NCI-H446 (cell line): ENCODE results near the gene PRDM8.
A peak's percentile ranks its signal among the peaks of the same experiment; 100 is the strongest.

Experiments used
- DNase-seq, 2 experiments: peaks; one replicate each; lab custom pipeline; 2025; lab: John Stamatoyannopoulos, UW

PRDM8 gene

GRCh38 chr4:80183250-80184052, 13.9 kb upstream of the PRDM8 start:
- peak in 1 of 2 experiments; percentile 78 for DNase-seq

DNA sequence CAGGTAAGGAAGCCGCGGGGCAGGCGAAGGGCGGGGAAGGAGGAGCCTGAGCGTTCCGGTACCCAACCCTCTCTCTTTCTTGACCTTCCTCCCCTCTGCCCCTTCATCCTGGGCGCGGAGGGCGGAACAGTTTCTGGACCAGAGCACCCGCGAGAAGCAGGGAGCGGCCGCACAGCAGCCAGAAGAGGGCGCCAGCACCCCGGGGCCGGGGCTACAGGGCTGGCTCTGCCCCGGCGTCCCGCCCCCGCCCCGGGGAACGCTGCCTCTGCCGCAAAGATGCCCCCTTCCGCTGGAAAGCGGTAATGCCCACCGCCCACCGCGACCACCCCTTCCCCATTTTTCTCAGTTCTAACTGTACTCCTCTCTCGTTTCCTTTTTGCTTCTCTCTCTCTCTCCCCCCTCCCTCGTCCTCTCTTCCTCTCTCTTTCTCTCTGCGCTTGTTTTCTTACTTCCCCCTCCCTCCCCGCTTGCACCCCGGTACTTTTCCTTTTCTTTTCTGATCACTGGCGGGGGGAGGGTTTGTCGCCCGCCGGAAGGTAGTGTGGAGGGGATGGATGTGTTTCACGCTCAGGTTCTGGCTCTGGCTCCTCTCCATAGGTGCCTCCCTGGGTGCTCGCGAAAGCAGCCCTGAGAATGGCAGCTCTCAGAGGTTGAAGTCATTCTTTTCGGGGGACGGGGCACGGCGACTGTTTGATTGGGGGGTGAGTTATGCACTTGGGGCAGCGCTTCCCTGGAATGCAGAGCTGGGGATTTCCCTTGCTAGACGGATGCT, 13.1 kb upstream of the PRDM8 start:
- peak; percentile 67 to 84 for DNase-seq

- no peak for DNase-seq
Measured at GRCh38 chr4:80184825-80185756, 12.2 kb upstream of the PRDM8 start.

GRCh38 chr4:80185787-80186548, 11.3 kb upstream of the PRDM8 start:
- DNase-seq: no peak

- DNase-seq: peak in 1 of 2 experiments; percentile 50
Measured at GRCh38 chr4:80186676-80187075, 10.6 kb upstream of the PRDM8 start.

GRCh38 chr4:80187677-80188076, 9.6 kb upstream of the PRDM8 start:
- no peak for DNase-seq

DNA sequence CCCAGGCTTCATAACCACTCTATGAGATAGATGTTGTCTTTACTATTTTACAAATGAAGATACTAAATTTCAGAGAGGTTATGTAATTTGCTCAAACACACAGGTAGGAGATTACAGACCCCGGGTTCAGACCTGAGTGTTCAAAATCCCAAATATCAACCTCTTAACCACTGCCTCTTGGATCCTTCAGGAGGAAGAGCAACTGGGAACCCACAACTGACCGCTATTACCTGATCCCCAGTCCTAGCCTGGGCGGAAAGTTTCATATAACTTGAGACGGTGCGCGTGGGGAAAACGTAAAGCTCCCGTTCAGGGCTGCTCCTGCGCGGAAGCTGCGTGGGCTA, 8.9 kb upstream of the PRDM8 start:
- no peak for DNase-seq

DNA sequence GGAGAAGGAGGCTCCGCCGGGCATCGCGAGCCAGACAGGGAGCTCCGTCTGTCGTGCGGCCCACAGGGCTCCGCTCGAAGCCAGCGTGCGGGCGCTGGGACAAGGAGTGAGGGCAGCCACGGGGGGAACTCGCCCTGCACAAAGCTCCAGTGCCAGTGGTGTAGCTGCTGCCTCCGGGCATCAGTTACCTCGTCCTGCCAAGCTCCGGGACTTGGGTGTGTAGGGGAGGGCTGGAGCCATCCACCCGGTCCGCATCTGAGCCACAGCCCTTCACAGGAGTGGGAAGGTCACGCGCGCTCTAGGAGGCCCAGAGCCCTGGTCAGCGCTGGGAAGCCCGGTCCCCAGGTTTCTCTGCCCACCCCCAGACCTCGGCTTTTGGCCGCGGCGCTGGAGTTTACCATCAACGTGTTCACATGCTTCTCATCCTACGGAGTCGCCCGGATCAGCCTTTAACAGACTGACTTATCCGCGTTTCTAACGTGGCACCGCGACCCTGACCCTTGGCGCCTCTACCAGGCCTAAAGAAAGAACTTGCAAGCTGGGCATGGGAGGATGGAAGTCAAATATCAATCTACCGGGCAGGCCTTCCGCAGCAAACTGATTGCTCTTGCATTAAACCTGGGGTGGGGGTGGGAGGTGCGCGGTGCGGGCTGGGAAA, 8.4 kb upstream of the PRDM8 start:
- DNase-seq: no peak

- DNase-seq: no peak
Measured at GRCh38 chr4:80189581-80189955, 7.7 kb upstream of the PRDM8 start.

GRCh38 chr4:80189956-80190677, 7.2 kb upstream of the PRDM8 start:
- peak in 1 of 2 experiments; percentile 84 for DNase-seq

DNA sequence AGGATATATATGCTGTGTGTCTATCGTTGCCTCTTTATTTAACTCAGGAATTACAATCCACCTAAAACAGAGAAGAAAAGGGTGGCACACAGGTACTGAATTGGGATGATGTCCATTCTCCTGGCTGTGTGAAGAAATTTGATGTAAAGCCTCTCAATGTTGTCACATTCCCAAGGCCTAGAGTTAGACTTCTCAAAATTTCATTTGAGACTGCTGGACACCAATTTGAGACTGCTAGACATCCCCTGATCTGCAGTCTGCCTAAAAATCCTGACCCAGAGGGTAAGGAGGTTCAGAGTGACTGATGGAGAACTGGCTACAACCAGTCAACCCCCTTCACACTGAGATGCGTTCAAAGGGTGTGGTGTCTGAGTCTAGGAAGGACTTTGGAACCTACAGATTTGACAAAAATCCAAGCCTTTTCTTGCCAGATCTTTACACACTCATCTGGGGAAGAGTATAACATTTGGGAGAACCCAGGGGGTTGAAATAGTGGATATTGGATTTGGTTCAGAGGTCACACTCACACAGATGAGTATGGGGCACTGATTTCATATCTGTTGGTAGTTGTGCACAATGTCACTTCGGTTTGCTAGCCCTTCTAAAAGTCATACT, 4.9 kb upstream of the PRDM8 start:
- no peak for DNase-seq

GRCh38 chr4:80192937-80193336, 4.4 kb upstream of the PRDM8 start:
- no peak for DNase-seq

DNA sequence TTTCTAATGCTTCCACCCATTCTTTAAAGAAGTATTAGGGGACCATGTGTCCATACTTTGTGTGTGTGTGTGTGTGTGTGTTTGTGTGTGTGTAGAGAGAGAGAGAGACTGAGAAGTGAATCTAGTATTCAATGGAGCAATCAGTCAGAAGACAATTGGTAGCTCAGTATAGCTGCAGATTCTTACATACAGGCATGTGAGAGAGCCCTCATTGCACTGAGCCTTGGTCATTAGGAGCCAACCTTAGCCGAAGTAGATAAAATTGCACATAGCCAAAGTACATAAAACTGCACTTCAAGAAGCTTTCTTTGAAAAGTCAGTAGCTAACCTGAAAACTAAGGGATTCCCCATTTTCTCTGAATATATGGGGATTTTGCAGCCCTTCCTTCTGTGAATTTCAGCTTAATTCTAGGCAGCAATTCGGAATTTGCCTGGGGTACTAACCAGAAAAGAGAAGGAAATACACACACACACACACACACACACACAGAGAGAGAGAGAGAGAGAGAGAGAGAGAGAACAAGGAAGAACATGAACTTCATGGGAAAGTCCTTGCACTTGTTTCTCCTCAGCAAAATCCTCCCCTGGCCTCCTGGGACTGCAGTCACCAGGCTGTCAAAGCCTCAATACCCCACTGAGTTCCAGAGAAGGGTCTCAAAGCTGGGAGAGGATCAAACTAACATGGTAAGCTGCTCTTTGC, 1.7 kb upstream of the PRDM8 start:
- DNase-seq: no peak

- DNase-seq: peak; percentile 39 to 46
Measured at GRCh38 chr4:80196259-80196921, 913 bp upstream of the PRDM8 start.

DNA sequence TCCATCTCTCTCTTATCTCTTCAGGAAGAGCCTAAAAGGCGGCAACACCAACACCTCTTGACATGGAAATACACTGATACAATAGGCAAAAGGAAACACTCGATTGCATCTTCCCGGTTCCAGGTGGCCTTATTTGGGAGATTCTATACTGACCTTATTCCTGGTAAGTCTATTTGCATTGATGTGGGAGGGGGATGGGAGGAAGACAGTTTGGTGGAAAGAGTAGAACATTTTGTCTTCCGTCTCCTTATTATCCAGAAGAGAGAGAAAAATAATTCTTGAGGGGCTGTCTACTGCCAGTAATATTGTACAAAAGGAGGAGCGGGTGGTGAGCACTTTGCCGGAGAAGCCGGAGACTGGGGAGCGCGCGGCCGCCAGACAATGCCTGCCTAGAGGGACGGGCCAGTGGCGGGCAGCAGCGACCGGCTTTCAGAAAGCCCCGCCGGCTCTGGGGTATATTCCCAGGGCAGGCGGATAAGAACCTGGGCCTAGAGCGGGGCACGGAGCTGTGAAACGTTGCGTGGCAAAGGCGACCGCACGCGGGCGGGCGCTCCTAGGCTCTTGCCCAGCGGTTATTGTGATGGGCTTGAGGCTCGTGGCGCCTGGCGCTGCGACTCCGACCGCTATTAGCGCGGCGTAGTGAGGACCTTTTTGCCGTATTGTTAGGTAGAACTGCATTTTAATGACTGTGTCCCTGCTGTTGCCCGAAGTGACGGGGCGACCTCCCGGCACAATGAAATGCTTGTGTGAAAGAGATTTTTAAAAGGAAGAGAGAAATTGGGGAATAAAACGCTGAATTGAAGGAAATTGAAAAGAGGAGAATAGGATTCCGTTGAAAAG, 518 bp downstream of the PRDM8 start:
- peak; percentile 28 to 30 for DNase-seq

DNA sequence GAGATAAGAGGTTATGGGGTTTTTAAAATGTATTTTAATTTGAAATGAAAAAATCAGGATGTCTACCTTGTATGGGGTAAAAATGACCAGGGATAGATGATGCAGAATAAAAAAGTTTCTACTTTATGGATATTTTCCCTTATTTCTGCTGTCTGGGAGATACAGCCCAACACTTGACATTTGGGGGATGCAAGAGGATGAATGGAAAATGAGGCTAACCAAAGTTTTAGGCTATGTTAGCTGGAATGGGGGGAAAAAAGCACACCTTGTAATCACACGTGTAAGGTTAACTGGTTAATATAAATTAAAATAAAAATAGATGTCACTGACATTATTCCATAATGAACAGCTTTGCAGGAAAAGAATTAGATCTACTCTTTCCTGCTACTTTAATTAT, 1.1 kb downstream of the PRDM8 start:
- DNase-seq: no peak

GRCh38 chr4:80199004-80199560, 1.8 kb downstream of the PRDM8 start:
- no peak for DNase-seq

- DNase-seq: no peak
Measured at GRCh38 chr4:80199947-80200346, 2.6 kb downstream of the PRDM8 start.
